NT2/D1 (cell line): ENCODE measurements around the gene PRRG4.

Experiments
- SUZ12 ChIP-seq: IDR thresholded peaks from 2 replicates; pipeline ENCODE4 v1.6.1; 2011; ENCODE audit not compliant: insufficient read length, insufficient read depth; ENCODE audit errors: extremely low read depth
- YY1 ChIP-seq: IDR thresholded peaks from 2 replicates; pipeline ENCODE4 v1.6.1; 2011; ENCODE audit not compliant: insufficient read length, insufficient read depth
- ZNF274 ChIP-seq: IDR thresholded peaks from 2 replicates; pipeline ENCODE4 v1.6.1; 2011; ENCODE audit warnings: mild to moderate bottlenecking, low read depth, low read length

GRCh38 chr11:32840587-32840986 is 10.9 kb downstream of the PRRG4 start:
- TF ChIP-seq ZNF274 = no peak
- no peak for TF ChIP-seq SUZ12
- TF ChIP-seq YY1 = no peak
